Endothelial cell of umbilical vein (primary cell): ENCODE data around the gene SOX15. TPM values are rescaled to one million over a fixed set of nuclear protein-coding genes. Genes with fewer than 3 reads are reported as not detected.

Experiments
- BruUV-seq: library from RNA; stranded (reverse); fragments of 400-500 nt; replicated peaks from 2 replicates; lab custom pipeline; 2021; lab: Mats Ljungman, UMichigan
- CTCF ChIA-PET: fragments of 300-600, 350-600 bp; sonication (Branson Sonifier 250); formaldehyde crosslinking; loops from one replicate; lab custom pipeline; 2021; ENCODE audit warnings: antibody characterized with exemption, inconsistent platforms; lab: Charles Lee
- POLR2A ChIA-PET: fragments of 300-600, 350-600 bp; sonication (Branson Sonifier 250); formaldehyde crosslinking; loops from one replicate; lab custom pipeline; 2021; ENCODE audit warnings: antibody characterized with exemption, inconsistent platforms; lab: Charles Lee
- DNase-seq: peaks from one replicate; pipeline ENCODE4 v3.0.0-alpha.2; 2011; ENCODE audit warnings: low read depth, low spot score
- FAIRE-seq: peaks from 2 replicates; lab custom pipeline; 2011; peaks lifted over from hg19 to GRCh38; lab: Jason Lieb, UNC
- H2AFZ ChIP-seq: 2 replicates; pipeline ENCODE4 v1.6.0; 2012; ENCODE audit warnings: low read depth, low read length, control low read depth, inconsistent platforms
- H3K27ac ChIP-seq: 2 replicates; pipeline ENCODE4 v1.5.1; 2011; ENCODE audit warnings: low read depth, mild to moderate bottlenecking, control low read depth, low read length, moderate library complexity; ENCODE audit not compliant: insufficient read depth
- H3K27me3 ChIP-seq, 2 experiments: 2 replicates each; pipeline versions ENCODE4 v1.6.0 to v1.6.1; 2011; ENCODE audit warnings: low read length in 2 of 2, mixed read lengths in 1 of 2; ENCODE audit not compliant: control insufficient read depth in 2 of 2, insufficient read depth in 2 of 2
- H3K36me3 ChIP-seq, 2 experiments: 2 replicates in 1 of 2; 3 replicates in 1 of 2; pipeline ENCODE4 v1.5.1; 2011; ENCODE audit warnings: low read length in 2 of 2, mild to moderate bottlenecking in 1 of 2, moderate library complexity in 1 of 2; ENCODE audit not compliant: control insufficient read depth in 2 of 2, insufficient read depth in 2 of 2; ENCODE audit errors: extremely low read depth in 1 of 2
- H3K4me1 ChIP-seq: 3 replicates; pipeline ENCODE4 v1.5.1; 2011; ENCODE audit warnings: mild to moderate bottlenecking, low read length; ENCODE audit not compliant: control insufficient read depth, insufficient read depth; ENCODE audit errors: extremely low read depth
- H3K4me2 ChIP-seq: 2 replicates; pipeline ENCODE4 v1.6.1; 2011; ENCODE audit warnings: low read length, control low read depth, mixed read lengths; ENCODE audit not compliant: insufficient read depth
- H3K4me3 ChIP-seq, 3 experiments: fragments of 200-600 bp in 1 of 3; sonication (generic), shearing (Covaris generic) in 1 of 3; replicated peaks in 1 of 3; 2 replicates each; pipeline ENCODE4 v1.5.1; 2011 to 2016; ENCODE audit warnings: control low read depth in 3 of 3, low read length in 3 of 3, mild to moderate bottlenecking in 2 of 3, inconsistent platforms in 1 of 3, low read depth in 1 of 3, moderate library complexity in 1 of 3; ENCODE audit not compliant: insufficient read depth in 1 of 3
- H3K79me2 ChIP-seq: 2 replicates; pipeline ENCODE4 v1.6.0; 2012; ENCODE audit warnings: low read length, inconsistent platforms; ENCODE audit not compliant: control insufficient read depth, insufficient read depth
- H3K9ac ChIP-seq: replicated peaks from 2 replicates; pipeline ENCODE3; 2011; ENCODE audit warnings: low read length, control low read depth; ENCODE audit not compliant: insufficient read depth; ENCODE audit errors: extremely low read depth
- H3K9me1 ChIP-seq: replicated peaks from 3 replicates; pipeline ENCODE4 v1.6.0; 2011; ENCODE audit warnings: mild to moderate bottlenecking, low read length; ENCODE audit not compliant: control insufficient read depth, insufficient read depth; ENCODE audit errors: extremely low read depth
- H3K9me3 ChIP-seq: replicated peaks from 2 replicates; pipeline ENCODE4 v1.5.1; 2012; ENCODE audit warnings: low read length, inconsistent platforms; ENCODE audit not compliant: control insufficient read depth, insufficient read depth
- H4K20me1 ChIP-seq: replicated peaks from 2 replicates; pipeline ENCODE3; 2011; ENCODE audit warnings: mild to moderate bottlenecking, low read length; ENCODE audit not compliant: control insufficient read depth, insufficient read depth; ENCODE audit errors: extremely low read depth
- EZH2 ChIP-seq: IDR thresholded peaks from 2 replicates; pipeline ENCODE4 v1.6.1; 2012; ENCODE audit warnings: borderline replicate concordance, low read depth, mild to moderate bottlenecking, moderate library complexity, low read length, inconsistent platforms; ENCODE audit not compliant: severe bottlenecking
- FOS ChIP-seq: IDR thresholded peaks from 2 replicates; pipeline ENCODE4 v1.6.1; 2011; ENCODE audit warnings: mild to moderate bottlenecking, low read length, moderate library complexity, borderline replicate concordance; ENCODE audit not compliant: insufficient read depth
- GATA2 ChIP-seq: IDR thresholded peaks from 2 replicates; pipeline ENCODE4 v1.7.0; 2011; ENCODE audit warnings: low read depth, mild to moderate bottlenecking, moderate library complexity, mixed read lengths, low read length; ENCODE audit not compliant: insufficient read length, insufficient read depth
- JUN ChIP-seq: IDR thresholded peaks from 2 replicates; pipeline ENCODE4 v1.6.1; 2011; ENCODE audit warnings: borderline replicate concordance, low read depth; ENCODE audit not compliant: insufficient read length, insufficient read depth
- MYC ChIP-seq: IDR thresholded peaks from one replicate; pipeline ENCODE4 v1.6.1; 2011; ENCODE audit warnings: mild to moderate bottlenecking, low read depth, low read length
- POLR2A ChIP-seq: IDR thresholded peaks from 2 replicates; pipeline ENCODE4 v1.6.1; 2012; ENCODE audit warnings: low read depth, mild to moderate bottlenecking, control low read depth, low read length
- POLR2AphosphoS5 ChIP-seq: IDR thresholded peaks from 2 replicates; pipeline ENCODE4 v1.6.1; 2012; ENCODE audit warnings: low read depth, mild to moderate bottlenecking, control low read depth, low read length, moderate library complexity; ENCODE audit not compliant: insufficient read depth
- dilution Hi-C: fragments of 300-500 bp; cut with MboI; formaldehyde crosslinking; loops from one replicate; pipeline ENCODE4 v1.15.0; 2019; ENCODE audit warnings: low sequenced_read_pairs; ENCODE audit not compliant: extremely low pct_ligation_motif_present
- intact Hi-C: fragments of 100-400 bp; cut with micrococcal nuclease; formaldehyde crosslinking; loops from one replicate; pipeline ENCODE4 v1.10.0; 2022
- polyA plus RNA-seq, 4 experiments: library from polyadenylated mRNA; depleted of rRNA in 3 of 4; stranded (reverse) in 3 of 4; unstranded in 1 of 4; fragments of >200 nt; gene quantifications; 2 replicates each; pipeline versions ENCODE4 v1.2.1 to v1.2.3, GENCODE V29; 2011 to 2012; ENCODE audit warnings: missing spikeins in 1 of 4
- total RNA-seq: library from RNA; stranded (reverse); gene quantifications from 2 replicates; pipeline ENCODE4 v1.2.3, GENCODE V29; 2021
- TF ChIP-seq, protein P1 (sequence below): IDR thresholded peaks from 2 replicates; pipeline ENCODE4 v1.6.1; 2011; ENCODE audit not compliant: insufficient read depth, insufficient read length
- TF ChIP-seq, protein P2 (sequence below), 2 donors: IDR thresholded peaks; 1 replicate in 1 of 2; 2 replicates in 1 of 2; pipeline ENCODE4 v1.5.1; 2011; ENCODE audit warnings: low read length in 2 of 2, mild to moderate bottlenecking in 2 of 2, moderate library complexity in 2 of 2, control low read depth in 1 of 2, inconsistent platforms in 1 of 2, low read depth in 1 of 2; ENCODE audit not compliant: insufficient read depth in 1 of 2; ENCODE audit errors: extremely low read depth in 1 of 2

SOX15 gene
- total and polyA plus RNA-seq, 2 donors (not counting 3 experiments of a cell fraction or from before 2014, with no cell fraction given) = 0.26 to 0.46 TPM

DNA sequence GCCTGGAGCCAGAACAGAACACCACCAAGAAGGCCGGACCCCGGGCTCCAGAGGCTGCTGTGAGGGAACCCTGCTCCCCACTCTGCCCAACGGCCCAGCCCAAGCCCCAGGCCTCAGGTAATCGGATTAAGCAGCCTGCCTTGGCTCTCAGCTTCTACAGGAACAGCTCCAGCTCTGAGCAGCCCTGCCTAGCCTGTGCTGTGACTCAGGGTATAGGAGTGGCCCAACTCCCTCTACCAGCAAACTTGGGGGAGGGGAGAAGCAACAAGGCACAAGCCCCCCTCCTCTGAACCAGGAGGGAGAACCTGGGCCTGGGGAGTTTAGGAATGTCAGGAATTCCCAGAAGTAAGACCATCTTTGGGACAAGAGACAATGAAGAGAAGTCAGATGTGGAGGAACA is 849 bp upstream of the SOX15 start:
- H3K9ac ChIP-seq = no peak overlapping the region
- no peaks in the 10 kb centered on the region for H3K9me1 ChIP-seq
- no peak overlapping the region for H3K27ac ChIP-seq
- H3K27me3 ChIP-seq = no peaks in the 10 kb centered on the region
- CTCF ChIA-PET = interaction anchor here (2.3 to 5.1 kb wide), 3 partner anchors 12 to 29 kb away, joined by 40 to 61 read pairs (median 48); partner anchors contain the start of genes CD68 and SENP3
- no peaks in the 10 kb centered on the region for H3K9me3 ChIP-seq
- POLR2A ChIA-PET = interaction anchor here (1.9 kb wide), 1 partner anchor 11 kb away, joined by 6 read pairs; the partner anchor contains the start of gene CD68
- H3K4me2 ChIP-seq = no peak overlapping the region
- H3K36me3 ChIP-seq = peaks cover 15 to 50% of the 10 kb centered on the region in 2 experiments
- TF ChIP-seq GATA2 = no peak
- TF ChIP-seq, protein P1, sequence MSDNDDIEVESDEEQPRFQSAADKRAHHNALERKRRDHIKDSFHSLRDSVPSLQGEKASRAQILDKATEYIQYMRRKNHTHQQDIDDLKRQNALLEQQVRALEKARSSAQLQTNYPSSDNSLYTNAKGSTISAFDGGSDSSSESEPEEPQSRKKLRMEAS = no peak
- TF ChIP-seq JUN = no peak
- no peak for TF ChIP-seq POLR2A
- TF ChIP-seq POLR2AphosphoS5 = no peak
- TF ChIP-seq, protein P2, sequence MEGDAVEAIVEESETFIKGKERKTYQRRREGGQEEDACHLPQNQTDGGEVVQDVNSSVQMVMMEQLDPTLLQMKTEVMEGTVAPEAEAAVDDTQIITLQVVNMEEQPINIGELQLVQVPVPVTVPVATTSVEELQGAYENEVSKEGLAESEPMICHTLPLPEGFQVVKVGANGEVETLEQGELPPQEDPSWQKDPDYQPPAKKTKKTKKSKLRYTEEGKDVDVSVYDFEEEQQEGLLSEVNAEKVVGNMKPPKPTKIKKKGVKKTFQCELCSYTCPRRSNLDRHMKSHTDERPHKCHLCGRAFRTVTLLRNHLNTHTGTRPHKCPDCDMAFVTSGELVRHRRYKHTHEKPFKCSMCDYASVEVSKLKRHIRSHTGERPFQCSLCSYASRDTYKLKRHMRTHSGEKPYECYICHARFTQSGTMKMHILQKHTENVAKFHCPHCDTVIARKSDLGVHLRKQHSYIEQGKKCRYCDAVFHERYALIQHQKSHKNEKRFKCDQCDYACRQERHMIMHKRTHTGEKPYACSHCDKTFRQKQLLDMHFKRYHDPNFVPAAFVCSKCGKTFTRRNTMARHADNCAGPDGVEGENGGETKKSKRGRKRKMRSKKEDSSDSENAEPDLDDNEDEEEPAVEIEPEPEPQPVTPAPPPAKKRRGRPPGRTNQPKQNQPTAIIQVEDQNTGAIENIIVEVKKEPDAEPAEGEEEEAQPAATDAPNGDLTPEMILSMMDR (IDR thresholded peaks at IDR 0.05; ENCODE audit: extremely low read depth in 1 of 2, insufficient read depth in 1 of 2, low read depth in 1 of 2, low read length in 2 of 2) = no peak
- TF ChIP-seq MYC = no peak
- no peak for TF ChIP-seq FOS
- TF ChIP-seq EZH2 = no peak
- DNase-seq (no peak), FAIRE-seq (no peak)
- peaks cover 2% of the 10 kb centered on the region for H3K79me2 ChIP-seq
- dilution Hi-C loops = no loop called here
- no peak overlapping the region for H3K4me3 ChIP-seq
- no TSS peak for BruUV-seq
- H4K20me1 ChIP-seq = no peaks in the 10 kb centered on the region
- intact Hi-C loops = no loop called here
- peaks cover 10% of the 10 kb centered on the region for H3K4me1 ChIP-seq
- H2AFZ ChIP-seq = no peak overlapping the region
